Peyer's patch (tissue), 4 donors: Measurements from ENCODE around the gene NEXMIF.

Experiments used
- POLR2A ChIP-seq, 2 donors: fragments of 450-650 bp; IDR thresholded peaks; one replicate each; pipeline ENCODE4 v1.5.1; 2017; ENCODE audit warnings: antibody characterized with exemption in 2 of 2, mild to moderate bottlenecking in 2 of 2, moderate library complexity in 2 of 2
- TF ChIP-seq, protein P1 (sequence below), 6 experiments: fragments of 450-650 bp in 4 of 6; fragments of 200-600 bp in 2 of 6; sonication (generic) in 1 of 6; IDR thresholded peaks; one replicate each; pipeline ENCODE4 v1.5.1; 2017 to 2019; ENCODE audit warnings: antibody characterized with exemption in 6 of 6, mild to moderate bottlenecking in 3 of 6, moderate library complexity in 1 of 6

DNA sequence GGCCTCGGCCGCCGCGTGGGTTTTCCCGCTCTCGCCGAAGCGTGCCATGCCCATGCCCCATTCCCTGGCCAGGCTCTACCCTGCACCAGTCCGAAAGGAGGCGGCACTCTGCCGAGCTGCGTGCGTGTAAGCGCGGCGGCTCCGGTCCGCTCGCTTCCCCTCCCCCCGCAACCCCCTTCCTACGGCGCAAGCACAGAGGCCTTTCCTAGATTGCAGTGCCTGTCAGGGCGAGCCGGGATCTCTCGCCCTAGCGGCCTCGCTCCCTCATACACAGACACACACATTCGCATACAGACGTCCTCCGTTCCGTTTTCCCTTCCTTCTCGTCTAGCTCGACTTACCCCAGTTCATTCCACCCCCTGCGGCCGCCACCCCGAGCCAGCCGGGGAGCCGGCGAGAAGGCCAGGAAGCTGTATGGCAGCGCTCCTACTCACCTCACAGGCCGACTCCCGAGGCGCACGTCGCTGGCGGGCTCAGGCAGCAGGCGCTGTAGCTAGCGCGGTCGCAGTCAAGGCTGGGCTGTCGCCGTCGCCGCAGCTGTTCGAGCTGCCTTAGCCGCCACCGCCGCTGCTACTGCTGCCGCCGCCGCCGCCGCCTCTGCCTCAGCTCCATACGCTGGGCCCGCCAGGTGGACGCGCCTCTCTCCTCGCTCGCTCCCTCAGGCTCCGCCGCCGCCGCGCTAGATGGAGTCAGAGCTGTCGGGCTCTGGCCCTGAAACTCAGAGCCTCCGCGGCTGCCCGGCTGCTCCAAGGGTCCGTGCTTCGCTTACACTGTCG lies 615 bp downstream of the NEXMIF start:
- TF ChIP-seq, protein P1, sequence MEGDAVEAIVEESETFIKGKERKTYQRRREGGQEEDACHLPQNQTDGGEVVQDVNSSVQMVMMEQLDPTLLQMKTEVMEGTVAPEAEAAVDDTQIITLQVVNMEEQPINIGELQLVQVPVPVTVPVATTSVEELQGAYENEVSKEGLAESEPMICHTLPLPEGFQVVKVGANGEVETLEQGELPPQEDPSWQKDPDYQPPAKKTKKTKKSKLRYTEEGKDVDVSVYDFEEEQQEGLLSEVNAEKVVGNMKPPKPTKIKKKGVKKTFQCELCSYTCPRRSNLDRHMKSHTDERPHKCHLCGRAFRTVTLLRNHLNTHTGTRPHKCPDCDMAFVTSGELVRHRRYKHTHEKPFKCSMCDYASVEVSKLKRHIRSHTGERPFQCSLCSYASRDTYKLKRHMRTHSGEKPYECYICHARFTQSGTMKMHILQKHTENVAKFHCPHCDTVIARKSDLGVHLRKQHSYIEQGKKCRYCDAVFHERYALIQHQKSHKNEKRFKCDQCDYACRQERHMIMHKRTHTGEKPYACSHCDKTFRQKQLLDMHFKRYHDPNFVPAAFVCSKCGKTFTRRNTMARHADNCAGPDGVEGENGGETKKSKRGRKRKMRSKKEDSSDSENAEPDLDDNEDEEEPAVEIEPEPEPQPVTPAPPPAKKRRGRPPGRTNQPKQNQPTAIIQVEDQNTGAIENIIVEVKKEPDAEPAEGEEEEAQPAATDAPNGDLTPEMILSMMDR (IDR thresholded peaks at IDR 0.05): no peak
- TF ChIP-seq POLR2A (IDR thresholded peaks at IDR 0.05): no peak
